Stimulated activated CD4-positive, alpha-beta T cell treated with anti-CD3 and anti-CD28 coated beads, TNF-alpha, amount 100 ng/mL, for 4 hours (primary cell): ENCODE data around the gene OXTR.
A peak's percentile ranks its signal among the peaks of the same experiment; 100 is the strongest.

Experiments used
- DNase-seq, 3 experiments: peaks; one replicate each; pipeline ENCODE4 v3.0.0-alpha.2; 2020; ENCODE audit warnings: low read depth in 3 of 3

OXTR gene

GRCh38 chr3:8769088-8769822 lies at the start of gene OXTR:
Gene OXTR, minus strand, starts transcription at chr3:8769613. Its CDS starts 1,426 bp downstream, at chr3:8768187.
- peak in 2 of 3 experiments; percentile 14 to 29 for DNase-seq

GRCh38 chr3:8817486-8817885 lies 48.1 kb upstream of the OXTR start:
- DNase-seq, result no peak

- DNase-seq, result no peak
These were observed 46.7 kb upstream of the OXTR start for GRCh38 chr3:8816106-8816505.

- DNase-seq, result no peak
These were observed 44.0 kb upstream of the OXTR start for GRCh38 chr3:8813411-8813810.

GRCh38 chr3:8810561-8810960 lies 41.1 kb upstream of the OXTR start:
- DNase-seq, result no peak

GRCh38 chr3:8805774-8806173 lies 36.4 kb upstream of the OXTR start:
- no peak for DNase-seq

- no peak for DNase-seq
These were observed 32.8 kb upstream of the OXTR start for GRCh38 chr3:8802256-8802655.

- no peak for DNase-seq
These were observed 30.6 kb upstream of the OXTR start for GRCh38 chr3:8800016-8800415.

- DNase-seq, result no peak
These were observed 24.8 kb upstream of the OXTR start for GRCh38 chr3:8794247-8794646.

- DNase-seq, result no peak
These were observed 23.8 kb upstream of the OXTR start for GRCh38 chr3:8793242-8793641.

- no peak for DNase-seq
These were observed 21.1 kb upstream of the OXTR start for GRCh38 chr3:8790529-8790928.

GRCh38 chr3:8784676-8785435 lies 15.4 kb upstream of the OXTR start:
- DNase-seq, result no peak

- DNase-seq, result no peak
These were observed 10.9 kb upstream of the OXTR start for GRCh38 chr3:8780279-8780678.

- no peak for DNase-seq
These were observed 9.1 kb upstream of the OXTR start for GRCh38 chr3:8778475-8778874.

- no peak for DNase-seq
These were observed 8.5 kb upstream of the OXTR start for GRCh38 chr3:8777978-8778267.

GRCh38 chr3:8777201-8777977 lies 8.0 kb upstream of the OXTR start:
- DNase-seq, result no peak

GRCh38 chr3:8776406-8776805 lies 7.0 kb upstream of the OXTR start:
- DNase-seq, result no peak

GRCh38 chr3:8775602-8776001 lies 6.2 kb upstream of the OXTR start:
- DNase-seq, result no peak

GRCh38 chr3:8775181-8775580 lies 5.8 kb upstream of the OXTR start:
- DNase-seq, result no peak

- DNase-seq, result no peak
These were observed 4.6 kb upstream of the OXTR start for GRCh38 chr3:8773941-8774542.

- DNase-seq, result no peak
These were observed 887 bp downstream of the OXTR start for GRCh38 chr3:8768364-8769087.
